GM19023 (cell line): Measurements from ENCODE around the gene NDUFB2.
"Not testable (repeated sequence)": the region's sequence is repeated elsewhere in the genome, so short reads cannot be mapped to it uniquely, and the experiment has no call there.

ENCODE experiments used
- ATAC-seq: cut with Tn5 transposase; IDR thresholded peaks from one replicate; pipeline ENCODE4 v1.9.1; 2021; ENCODE audit warnings: mild to moderate bottlenecking, moderate library complexity; ENCODE audit not compliant: unreplicated experiment

Gene NDUFB2

DNA sequence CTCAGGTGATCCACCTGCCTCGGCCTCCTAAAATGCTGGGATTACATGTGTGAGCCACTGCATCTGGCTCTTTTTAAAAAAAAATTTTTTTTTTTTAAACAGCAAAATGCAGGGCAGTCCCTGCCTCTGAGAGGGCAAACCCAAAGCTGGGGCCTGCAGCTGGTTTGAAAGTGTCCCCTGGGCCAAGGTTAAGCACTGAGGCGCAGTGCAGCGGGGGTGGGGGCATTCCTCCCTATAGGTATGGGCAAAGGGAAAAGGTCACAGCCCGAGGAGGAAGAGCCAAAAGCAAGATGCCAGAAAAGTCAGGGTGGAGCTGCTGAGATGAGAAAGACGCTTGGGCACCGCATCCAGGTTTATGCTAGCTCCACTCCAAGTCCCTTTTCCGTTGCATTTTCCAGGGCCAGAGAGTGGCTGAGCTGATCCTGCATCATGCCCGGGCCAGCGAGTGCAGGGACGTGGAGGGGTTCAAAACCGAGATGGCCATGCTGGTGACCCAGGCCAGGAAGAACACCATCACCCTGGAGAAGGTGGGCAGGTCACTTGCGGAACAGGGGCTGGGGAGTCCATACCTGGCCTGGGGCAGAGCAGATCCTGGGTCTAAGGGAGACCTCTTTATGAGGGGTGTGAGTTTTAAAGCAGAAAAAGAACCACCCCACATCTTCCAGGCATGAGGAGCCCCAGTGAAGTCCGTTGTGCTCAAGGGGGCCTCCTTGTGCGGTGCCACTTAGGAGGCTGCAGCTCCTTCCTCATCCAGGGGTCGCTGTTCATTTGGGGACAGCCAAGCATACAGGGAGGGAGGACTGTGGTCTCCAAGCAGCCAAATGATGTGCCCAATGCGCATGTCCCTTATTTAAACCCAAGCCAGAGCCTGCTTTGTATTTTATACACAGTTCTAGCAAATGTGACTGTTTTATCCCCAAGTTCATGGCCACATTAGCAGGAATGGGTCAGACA, 7.0 kb upstream of the NDUFB2 start:
- ATAC-seq: no peak

DNA sequence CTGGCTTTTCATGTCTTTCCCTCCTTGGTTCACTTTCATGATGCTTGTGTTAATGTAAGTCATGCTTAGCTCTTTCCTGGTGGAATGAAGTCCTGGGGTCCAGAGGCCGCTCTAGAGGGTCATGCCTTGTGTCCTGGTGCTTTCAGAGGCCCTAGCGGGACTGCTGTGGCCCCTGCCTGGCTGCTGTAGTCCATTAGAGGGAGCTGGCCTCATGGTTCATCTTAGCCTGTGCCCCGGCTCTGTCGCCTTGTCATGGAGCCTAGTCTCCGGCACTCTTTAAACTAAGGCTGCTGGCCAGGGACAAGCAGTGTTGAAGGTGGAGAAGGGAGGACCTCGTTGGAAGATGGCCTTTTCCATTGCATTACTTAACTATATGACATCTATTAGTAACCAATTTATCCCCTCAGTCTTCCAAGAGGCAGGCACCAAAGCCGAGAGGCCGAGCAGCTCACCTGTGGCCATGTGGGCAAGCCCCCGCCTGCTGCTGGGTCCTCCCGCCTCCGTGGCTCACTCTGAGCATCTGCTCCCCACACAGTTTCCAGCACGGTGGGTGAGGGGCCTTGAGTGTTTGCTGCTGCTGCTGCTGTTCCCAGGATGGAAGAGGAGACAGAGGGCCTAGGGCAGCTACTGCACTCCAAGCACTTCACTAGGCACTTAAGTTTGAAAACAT, 5.0 kb upstream of the NDUFB2 start:
- ATAC-seq: no peak

DNA sequence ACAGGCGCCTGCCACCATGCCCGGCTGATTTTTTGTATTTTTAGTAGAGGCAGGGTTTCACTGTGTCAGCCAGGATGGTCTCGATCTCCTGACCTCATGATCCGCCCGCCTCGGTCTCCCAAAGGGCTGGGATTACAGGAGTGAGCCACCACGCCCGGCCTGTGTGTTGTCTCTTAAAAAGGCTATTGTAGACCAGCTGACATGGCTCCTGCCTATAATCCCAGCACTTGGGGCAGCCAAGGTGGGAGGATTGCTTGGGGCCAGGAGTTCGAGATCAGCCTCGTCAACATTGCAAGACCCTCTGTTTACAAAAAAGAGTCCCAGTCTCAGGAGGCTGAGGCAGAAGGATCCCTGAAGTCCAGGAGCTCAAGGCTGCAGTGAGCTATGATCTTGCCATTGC, 2.7 kb upstream of the NDUFB2 start:
- not testable (repeated sequence) for ATAC-seq

DNA sequence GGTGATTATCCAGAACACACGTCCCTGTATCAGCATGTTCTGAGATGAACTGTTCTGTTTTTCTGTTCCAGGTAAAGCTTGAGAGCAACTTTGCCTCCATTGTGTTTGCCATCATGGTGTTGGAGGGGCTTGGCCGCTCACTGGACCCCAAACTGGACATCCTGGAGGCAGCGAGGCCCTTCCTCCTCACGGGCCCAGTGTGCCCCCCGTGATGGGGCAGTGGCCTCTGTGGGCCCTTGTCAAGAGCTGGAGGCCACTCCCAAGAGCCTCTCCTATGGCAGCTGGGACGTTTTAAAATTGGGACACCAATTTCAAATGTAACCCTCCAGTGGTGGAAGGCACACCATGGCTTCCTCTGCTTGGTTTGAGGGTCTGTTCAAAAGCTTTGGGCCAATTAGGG, 1.9 kb upstream of the NDUFB2 start:
- no peak for ATAC-seq

DNA sequence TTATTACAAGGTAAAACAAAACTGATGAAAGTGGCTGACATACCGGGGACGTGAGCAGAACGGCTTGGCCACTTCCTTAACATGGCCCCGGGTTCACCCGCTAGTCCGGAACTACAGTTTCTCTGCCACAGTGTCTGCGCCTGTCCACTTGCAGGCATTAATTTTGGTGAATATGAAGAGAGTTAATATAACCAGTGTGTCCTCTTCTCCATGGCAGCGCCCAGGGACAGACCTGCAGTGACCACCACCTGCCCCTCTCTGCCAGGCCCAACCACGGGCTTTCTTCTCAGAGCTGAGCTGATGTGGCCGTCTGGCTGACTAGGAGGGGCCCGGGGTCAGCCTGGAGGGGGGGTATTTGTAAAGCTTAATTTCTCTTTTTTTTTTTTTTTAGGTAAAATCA, 1.1 kb upstream of the NDUFB2 start:
- ATAC-seq: no peak

DNA sequence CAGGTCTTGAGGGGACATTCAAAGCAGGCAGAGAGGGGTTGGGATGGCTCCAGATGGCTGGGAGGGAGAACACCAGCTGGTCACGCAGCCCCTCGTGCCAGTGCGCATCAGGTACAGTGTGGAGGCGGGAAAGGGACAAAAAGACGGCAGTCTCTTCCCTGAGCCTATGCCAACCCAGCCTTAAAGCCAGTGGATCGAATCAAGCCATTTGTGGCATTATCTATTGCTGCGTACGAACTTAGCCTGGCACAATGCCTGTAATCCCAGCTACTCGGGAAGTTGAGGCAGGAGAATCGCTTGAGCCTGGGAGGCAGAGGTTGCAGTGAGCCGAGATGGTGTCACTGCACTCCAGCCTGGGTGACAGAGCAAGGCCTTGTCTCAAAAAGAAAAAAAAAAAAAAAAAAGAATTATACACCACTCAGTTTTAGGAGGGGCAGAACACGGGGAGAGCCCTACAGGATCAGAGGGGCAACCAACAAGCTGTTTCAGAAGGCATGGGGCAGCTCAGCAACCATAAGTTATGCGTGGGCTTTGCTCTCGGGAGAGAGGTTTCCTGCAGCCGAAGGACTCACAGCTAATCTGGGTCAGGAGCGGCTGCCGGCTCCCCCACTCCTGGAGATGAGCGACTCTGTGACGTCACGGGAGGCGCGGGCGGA, 356 bp upstream of the NDUFB2 start:
- no peak for ATAC-seq

DNA sequence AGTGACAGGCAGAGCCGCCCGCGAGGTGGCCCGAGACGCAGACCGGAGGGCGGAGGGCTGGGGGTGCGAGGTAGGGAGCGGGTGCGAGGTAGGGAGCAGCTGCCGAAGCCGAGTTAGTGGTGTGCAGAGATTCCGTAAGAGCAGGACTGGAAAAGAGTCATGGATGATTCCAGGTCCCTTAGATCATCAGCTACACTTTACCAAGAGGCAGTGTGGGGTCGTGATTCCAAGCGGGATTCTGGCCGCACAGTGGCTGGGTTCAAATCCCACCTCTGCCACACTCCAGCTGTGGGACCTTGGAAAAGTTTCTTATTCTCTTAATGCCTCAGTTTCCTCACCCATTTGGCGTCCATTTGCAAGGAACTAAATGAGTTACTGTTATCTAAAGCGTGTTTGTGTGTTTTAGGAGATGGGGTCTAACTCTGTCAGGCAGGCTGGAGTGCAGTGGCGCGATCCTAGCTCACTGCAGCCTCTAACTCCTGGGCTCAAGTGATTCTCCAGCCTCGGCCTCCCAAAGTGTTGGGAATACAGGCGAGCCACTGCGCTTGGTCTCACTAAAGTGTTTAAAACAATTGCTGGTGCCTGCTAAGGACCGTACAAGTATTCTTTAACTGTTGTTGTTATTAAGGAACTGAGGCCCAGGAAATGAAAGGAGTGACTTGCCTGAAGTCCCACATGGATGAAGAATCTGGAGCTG, 1.1 kb downstream of the NDUFB2 start:
- ATAC-seq: no peak

DNA sequence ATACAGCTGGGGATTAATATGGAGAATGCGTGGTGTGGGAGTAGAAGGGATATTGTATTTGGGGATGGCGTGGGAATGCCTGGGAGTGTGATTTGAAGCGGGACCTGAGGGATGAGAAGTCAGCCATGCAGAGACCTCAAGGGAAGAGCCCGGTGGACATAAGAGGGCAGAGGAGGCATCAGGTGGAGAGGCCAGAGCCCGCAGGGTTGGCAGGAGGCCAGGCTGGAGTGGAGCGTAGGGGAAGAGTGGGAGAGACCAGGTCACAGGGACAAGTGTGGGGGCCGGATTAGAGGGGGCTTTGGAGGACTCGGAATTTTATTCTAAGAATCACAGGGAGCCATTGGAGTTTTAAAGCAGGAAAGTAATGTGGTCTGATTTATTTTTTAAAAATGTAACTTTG, 2.0 kb downstream of the NDUFB2 start:
- ATAC-seq: no peak

DNA sequence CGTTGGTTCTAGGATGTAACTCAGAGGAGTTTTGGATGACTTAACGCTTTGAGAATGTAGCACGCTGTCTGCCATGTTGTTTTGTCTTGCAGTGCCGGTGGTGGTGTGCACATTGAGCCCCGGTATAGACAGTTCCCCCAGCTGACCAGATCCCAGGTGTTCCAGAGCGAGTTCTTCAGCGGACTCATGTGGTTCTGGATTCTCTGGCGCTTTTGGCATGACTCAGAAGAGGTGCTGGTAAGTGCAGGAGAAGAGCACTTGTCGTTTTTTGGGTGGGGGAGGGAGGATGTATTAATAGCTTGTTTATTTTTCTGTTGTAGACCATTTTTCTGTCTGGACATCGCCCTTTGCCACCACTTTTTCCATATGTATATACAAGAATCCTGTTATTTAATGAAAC, 6.3 kb downstream of the NDUFB2 start:
- no peak for ATAC-seq

DNA sequence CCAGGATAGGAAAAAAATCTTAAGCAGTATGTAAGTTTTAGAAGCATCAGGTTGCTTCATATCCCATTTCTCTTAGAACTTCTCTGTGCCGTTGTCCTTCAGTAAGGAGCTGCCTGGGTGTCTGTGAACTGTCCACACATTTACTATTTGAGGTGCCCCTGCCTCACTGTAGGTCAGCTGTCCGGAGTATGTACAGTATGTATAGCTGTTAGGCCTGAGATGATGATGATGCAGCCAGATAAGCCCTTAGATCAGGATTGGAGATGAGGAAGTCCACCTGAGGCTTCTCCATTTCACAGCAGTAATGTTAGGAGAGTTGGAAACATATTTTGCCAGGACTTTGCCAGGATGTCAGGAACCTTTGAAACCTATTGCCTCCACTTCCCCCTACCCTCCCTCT, 7.7 kb downstream of the NDUFB2 start:
- no peak for ATAC-seq

DNA sequence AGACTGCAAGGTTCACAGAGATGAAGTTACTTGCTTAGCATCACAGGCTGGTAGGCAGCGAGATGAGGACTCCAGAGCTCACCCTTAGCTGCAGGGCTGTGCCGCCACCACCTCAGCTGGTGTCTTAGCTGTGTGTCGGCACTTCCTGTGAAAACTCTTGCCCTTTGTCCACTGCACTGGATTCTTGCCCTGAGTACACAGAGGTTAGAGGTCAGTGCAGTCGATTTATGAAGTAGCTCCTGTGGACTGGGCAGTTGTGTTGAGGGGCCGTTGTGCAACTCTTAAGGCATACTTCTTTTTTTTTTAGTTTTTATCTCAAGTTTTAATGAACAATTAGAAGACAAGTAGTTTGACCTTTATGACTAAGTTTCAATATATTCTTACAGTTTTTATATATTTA, 10.6 kb downstream of the NDUFB2 start:
- no peak for ATAC-seq

DNA sequence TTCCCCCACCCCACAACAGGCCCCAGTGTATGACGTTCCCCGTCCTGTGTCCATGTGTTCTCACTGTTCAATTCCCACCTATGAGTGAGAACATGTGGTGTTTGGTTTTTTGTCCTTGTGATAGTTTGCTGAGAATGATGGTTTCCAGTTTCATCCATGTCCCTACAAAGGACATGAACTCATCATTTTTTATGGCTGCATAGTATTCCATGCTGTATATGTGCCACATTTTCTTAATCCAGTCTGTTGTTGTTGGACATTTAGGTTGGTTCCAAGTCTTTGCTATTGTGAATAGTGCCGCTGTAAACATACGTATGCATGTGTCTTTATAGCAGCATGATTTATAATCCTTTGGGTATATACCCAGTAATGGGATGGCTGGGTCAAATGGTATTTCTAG, 12.3 kb downstream of the NDUFB2 start:
- not testable (repeated sequence) for ATAC-seq

DNA sequence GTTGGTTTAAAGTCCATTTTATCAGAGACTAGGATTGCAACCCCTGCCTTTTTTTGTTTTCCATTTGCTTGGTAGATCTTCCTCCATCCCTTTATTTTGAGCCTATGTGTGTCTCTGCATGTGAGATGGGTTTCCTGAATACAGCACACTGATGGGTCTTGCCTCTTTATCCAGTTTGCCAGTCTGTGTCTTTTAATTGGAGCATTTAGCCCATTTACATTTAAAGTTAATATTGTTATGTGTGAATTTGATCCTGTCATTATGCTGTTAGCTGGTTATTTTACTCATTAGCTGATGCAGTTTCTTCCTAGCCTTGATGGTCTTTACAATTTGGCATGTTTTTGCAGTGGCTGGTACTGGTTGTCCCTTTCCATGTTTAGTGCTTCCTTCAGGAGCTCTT, 15.9 kb downstream of the NDUFB2 start:
- not testable (repeated sequence) for ATAC-seq

DNA sequence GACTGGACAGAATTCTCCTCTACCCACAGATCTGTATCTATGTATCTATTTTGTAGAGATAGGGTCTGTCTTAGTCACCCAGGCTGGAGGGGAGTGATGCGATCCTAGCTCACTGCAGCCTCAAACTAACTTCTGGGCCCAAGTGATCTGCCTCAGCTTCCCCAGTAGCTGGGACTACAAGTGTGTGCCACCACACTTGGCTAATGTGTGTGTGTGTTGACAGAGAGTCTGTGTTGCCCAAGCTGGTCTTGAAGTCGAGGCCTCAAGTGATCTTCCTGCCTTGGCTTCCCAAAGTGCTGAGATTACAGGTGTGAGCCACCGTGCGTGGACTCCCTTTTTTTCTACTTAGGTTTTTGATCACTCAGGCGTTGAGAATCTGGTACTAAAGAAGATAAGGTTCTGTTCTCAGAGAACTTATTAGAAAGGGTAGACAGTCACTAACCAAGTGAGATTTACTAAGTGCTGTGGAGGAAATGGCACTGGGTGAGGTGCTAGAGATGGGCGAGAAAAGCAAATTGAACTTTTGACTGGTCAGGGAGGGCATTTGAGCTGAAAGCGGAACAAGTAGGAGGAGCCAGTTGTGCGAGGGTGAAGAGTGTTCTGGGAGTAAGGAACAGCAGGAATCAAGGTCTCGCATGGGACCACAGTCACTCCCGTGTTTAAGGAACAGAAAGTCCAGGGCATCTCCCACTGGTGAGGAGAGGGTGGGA, 18.0 kb downstream of the NDUFB2 start:
- no peak for ATAC-seq

DNA sequence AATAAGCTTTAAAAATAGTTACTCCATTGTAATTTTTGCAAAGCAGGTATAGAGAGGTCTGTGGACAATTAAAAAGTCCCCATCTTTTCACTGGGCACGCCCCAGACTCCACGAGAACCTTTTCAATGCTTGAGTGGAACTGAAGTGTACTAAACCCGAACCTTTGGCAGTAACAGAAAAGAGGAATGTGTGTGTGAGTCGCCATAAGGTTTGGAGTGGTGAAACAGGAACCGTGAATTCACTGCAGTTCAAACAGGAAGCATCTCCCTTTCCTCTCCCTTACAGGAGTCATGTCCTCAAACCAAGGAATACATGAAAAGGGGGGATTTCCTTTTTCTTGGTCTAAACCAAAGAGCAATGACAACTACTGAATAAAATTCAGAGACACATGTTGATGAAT, 23.2 kb downstream of the NDUFB2 start:
- ATAC-seq: no peak

DNA sequence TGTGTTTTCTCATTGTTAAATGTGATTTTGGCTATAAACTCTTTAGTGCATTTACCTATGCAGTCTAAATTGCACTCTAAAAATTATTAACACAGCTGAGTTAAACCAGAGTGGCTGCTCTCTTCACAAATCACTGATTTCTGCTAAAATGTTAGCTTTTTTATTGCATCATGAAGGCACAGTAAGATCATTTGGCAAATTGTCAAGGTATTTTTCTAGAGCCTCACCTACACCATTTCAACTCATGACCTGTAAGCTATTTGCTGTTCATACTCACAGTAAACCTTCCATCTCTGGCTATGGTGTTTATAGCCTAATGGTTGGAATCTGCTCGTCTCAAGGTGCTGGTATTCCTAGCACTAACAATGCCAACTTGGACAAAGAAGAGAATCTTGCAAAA, 25.7 kb downstream of the NDUFB2 start:
- no peak for ATAC-seq

DNA sequence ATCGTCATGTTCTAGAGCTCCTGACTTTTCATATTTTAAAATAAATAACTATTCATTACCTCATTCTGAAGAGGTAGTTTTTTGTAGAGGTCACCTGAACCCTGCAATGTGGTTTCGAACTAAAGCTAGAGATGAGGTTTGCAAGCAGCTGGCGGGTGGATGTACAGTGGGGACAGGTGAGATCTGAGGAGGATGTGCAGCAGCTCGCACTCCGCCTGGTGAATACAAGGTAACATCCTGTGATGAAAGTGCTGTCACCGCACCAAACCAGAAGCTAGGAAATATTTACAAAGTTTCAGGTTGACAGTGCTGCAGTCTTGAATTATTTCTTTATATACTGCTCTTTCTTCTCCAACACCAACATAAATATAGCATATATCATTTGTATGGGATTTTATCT, 26.5 kb downstream of the NDUFB2 start:
- no peak for ATAC-seq

DNA sequence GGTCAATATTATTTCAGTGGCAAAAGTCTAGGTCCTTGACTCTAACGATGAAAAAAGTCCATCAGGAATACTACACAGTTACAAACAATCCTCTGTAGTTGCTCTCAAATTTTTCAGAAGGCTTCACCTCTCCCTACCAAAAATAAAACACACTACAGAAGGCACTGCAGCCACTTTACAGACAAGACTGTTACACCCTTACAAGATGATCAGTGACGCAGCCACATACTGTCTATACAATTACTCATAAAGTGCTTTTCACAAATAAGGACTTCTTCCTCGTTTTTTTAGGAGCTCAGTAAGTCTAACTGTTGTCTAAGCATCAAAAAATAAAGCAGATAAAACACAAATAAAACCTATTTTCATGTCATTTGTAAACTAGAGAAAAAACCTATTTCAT, 27.1 kb downstream of the NDUFB2 start:
- ATAC-seq: no peak

DNA sequence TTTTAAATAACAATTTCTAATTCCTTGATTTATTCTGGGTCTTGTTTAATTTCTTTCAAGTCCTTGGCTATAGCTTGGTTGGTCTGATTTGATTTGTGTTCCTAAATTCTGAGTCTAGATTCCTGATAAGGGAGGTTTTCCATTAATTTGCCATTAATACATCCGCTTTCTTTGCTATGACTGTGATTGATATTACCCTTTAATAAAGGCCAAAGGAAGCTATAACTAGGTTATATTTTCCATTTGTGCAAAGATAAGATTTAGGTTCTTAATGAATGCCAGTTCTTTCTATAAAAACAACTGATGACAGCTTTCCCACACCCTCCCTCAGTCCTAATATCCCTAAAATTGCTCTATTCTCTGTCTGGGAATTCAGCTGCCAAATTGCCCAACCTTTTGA, 28.2 kb downstream of the NDUFB2 start:
- no peak for ATAC-seq

DNA sequence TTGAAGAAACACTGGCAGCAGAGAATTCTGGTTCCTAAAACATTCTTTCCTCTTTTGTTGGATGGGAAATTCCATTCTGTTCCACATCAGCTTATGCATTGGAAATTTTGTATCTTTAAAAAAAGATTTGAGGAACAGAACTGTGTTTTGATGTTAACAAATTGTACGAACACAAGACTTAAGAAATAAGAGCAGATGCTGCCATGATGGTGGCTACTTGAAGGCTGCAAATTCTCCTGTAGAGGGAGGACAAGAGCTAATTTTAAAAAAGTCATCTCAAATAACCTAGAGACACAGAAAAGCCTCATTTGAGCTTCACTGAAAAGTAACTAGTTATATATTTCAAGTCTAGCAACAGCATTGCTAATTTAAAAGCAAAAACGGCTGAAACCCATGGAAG, 29.8 kb downstream of the NDUFB2 start:
- no peak for ATAC-seq

DNA sequence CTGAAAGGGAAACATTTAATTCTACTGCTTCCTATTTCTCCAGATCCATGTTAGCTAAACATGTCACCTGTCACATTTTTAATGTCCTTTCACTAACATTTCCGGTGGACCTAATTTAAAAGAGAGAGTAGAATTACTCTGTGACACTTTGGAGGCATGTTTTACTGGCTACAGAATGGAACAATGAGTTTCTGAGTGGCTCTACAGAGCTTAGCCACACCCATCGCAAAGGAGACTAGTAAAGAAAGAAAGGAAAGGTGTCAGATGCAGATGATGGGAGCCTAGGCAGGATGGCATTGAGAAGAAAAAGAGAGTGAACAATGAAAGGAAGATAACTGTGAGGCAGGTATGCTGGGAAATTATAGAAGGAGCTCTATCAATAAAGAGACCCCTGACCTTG, 35.9 kb downstream of the NDUFB2 start:
- no peak for ATAC-seq
